ENCODE results near the gene OR8D1.
"Not testable (repeated sequence)": the region's sequence is repeated elsewhere in the genome, so short reads cannot be mapped to it uniquely, and the experiment has no call there.

Gene OR8D1

DNA sequence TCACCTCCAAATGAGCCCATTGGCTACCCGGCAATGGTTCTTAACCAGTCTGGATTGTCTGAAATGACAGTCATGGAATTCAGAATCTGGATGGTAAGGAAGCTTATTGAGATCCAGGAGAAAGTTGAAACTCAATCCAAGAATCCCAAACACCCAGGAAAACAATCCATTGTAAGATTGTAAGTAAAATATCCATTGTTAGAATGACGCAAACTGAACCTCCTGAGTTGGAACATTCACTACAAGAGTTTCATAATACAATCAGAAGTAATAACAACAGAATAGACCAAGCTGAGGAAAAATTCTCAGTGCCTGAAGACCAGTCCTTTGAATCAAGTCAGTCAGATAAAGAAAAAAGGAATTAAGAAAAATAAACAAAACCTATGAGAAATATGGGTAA is 35.5 kb downstream of the OR8D1 start:
- no peak for DNase-seq

DNA sequence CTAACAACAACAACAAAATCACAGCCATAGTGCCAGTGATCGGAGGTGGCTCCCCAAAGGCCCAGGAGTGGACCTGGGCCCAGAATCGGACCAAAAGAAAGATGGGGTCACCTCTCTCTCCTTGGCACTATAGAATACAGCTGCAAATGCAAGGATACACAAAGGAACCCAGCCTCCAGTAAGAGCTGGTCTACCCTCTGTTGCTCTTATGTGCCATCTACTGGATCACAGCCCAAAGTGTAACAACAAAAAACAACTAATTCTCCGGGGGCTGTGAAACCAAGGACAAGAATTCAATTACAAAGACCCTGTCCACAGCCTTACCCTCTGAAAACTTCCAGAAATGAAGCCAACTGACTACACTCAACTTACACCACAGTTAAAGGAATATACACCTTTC is 35.9 kb downstream of the OR8D1 start:
- no peak for DNase-seq

DNA sequence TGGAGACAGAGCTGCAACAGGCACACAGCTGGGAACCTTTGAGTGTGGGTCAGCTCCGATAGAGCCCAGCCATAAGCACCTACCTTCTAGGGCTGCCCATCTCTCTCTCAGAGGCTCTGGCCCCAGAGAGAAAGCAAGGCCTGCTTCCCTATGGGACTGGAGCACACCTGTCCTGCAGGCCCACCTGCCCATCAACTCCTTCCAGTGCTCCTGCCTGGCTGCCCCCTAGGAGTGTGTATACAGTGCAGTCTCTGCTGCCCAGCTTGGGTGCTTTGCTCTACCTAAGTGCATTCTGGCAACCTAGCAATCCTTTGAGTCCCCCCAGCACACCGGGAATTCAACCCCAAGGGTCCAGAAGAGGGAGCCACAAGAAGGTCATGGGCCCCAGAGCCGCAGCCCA is 36.5 kb downstream of the OR8D1 start:
- no peak for DNase-seq

DNA sequence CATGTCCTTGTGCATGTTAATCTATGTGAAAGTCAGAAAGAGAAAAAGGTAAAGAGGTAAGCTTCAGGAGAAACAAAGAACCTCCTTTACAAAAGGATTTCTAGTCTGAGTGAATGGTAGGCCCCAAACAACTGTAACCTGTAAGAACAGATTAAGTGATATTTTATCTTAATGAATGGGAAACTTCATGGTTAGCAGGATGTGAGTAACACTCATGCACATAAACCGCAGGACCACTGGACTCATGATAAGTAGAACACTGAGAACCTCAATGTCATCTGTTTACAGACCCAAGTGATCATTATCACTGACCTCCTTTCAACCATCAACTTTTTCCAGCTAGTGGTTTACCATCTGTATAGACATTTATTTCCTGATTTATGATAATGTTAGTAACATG is 37.7 kb downstream of the OR8D1 start:
- no peak for DNase-seq

GRCh38 chr11:124274000-124274399 is 39.7 kb downstream of the OR8D1 start:
- DNase-seq = no peak

GRCh38 chr11:124270886-124271285 is 42.9 kb downstream of the OR8D1 start:
- not testable (repeated sequence) for DNase-seq

- DNase-seq = not testable (repeated sequence)
These were observed 48.7 kb downstream of the OR8D1 start for GRCh38 chr11:124265041-124265440.

DNA sequence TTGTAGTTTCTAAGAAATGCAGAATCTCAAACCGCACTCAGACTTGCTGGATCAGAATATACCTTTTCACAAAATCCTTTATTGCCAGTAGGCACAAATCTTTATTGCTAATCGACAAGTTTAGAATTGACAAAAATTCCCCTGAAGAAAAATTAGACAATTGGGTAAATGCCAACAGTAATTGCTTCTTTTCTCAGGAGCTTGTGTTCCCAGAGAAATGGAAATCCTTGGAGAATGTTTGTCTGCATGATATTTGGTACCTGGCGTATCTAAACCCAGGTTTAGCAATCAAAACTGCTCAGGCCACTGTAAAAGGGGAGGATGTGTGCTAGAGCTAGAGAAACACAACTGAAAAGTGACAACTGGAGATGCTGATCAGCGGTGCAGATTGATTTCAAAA is 57.7 kb downstream of the OR8D1 start, which contains the start of gene OR8G5:
TSS of gene OR8G5 (plus strand) at position 301 of the 400 bp plus-strand sequence. CDS start 8,556 bp downstream, outside the sequence.
- DNase-seq = no peak

Measured in NCI-H69 (cell line).